GM21619 (cell line): ENCODE results near the gene KREMEN1.

Experiments used
- ATAC-seq: cut with Tn5 transposase; IDR thresholded peaks from one replicate; pipeline ENCODE4 v1.9.1; 2021; ENCODE audit not compliant: unreplicated experiment

Gene KREMEN1

GRCh38 chr22:29148036-29148435 is 75.2 kb downstream of the KREMEN1 start:
- ATAC-seq, result no peak

- no peak for ATAC-seq
Measured at GRCh38 chr22:29148826-29149225, 76.0 kb downstream of the KREMEN1 start.

- no peak for ATAC-seq
Measured at GRCh38 chr22:29149841-29150555, 77.2 kb downstream of the KREMEN1 start.

GRCh38 chr22:29150701-29151100 is 77.9 kb downstream of the KREMEN1 start:
- no peak for ATAC-seq

GRCh38 chr22:29151316-29151715 is 78.5 kb downstream of the KREMEN1 start:
- no peak for ATAC-seq

GRCh38 chr22:29152045-29152953 is 79.5 kb downstream of the KREMEN1 start:
- ATAC-seq, result no peak

- no peak for ATAC-seq
Measured at GRCh38 chr22:29152954-29153719, 80.3 kb downstream of the KREMEN1 start.

- ATAC-seq, result no peak
Measured at GRCh38 chr22:29154364-29155048, 81.7 kb downstream of the KREMEN1 start.

GRCh38 chr22:29155966-29156365 is 83.1 kb downstream of the KREMEN1 start:
- ATAC-seq, result no peak

- ATAC-seq, result no peak
Measured at GRCh38 chr22:29156507-29156906, 83.7 kb downstream of the KREMEN1 start.

GRCh38 chr22:29157759-29158535 is 85.1 kb downstream of the KREMEN1 start:
- ATAC-seq, result no peak

GRCh38 chr22:29158546-29158945 is 85.7 kb downstream of the KREMEN1 start:
- ATAC-seq, result no peak

GRCh38 chr22:29163808-29164207 is 91.0 kb downstream of the KREMEN1 start:
- no peak for ATAC-seq

GRCh38 chr22:29165321-29166060 is 92.7 kb downstream of the KREMEN1 start:
- no peak for ATAC-seq

- no peak for ATAC-seq
Measured at GRCh38 chr22:29166180-29166579, 93.3 kb downstream of the KREMEN1 start.

- ATAC-seq, result peak; percentile 89
Measured at GRCh38 chr22:29167032-29167911, 94.4 kb downstream of the KREMEN1 start.

GRCh38 chr22:29171721-29172120 is 98.9 kb downstream of the KREMEN1 start:
- ATAC-seq, result no peak

GRCh38 chr22:29172216-29172615 is 99.4 kb downstream of the KREMEN1 start:
- ATAC-seq, result no peak
